Mesenchymal stem cell (in vitro differentiated cells and primary cell): ENCODE measurements around the gene C1orf116.

ENCODE experiments used
- DNase-seq: peaks from one replicate; pipeline ENCODE4 v3.0.0-alpha.2; 2013
- H2AFZ ChIP-seq: one replicate; pipeline ENCODE4 v1.6.1; 2013; ENCODE audit warnings: low read depth, mild to moderate bottlenecking, control low read depth, inconsistent platforms, low read length, moderate library complexity
- H2AK5ac ChIP-seq: 2 replicates; pipeline ENCODE4 v1.6.1; 2013; ENCODE audit warnings: low read length, moderate library complexity, mild to moderate bottlenecking, inconsistent platforms; ENCODE audit not compliant: severe bottlenecking
- H2BK120ac ChIP-seq: one replicate; pipeline ENCODE4 v1.6.1; 2013; ENCODE audit warnings: low read depth, mild to moderate bottlenecking, inconsistent platforms, low read length, moderate library complexity
- H2BK12ac ChIP-seq, 2 experiments: one replicate each; pipeline ENCODE4 v1.6.1; 2013; ENCODE audit warnings: inconsistent platforms in 2 of 2, low read length in 2 of 2, mild to moderate bottlenecking in 2 of 2, moderate library complexity in 2 of 2, control low read depth in 1 of 2
- H2BK15ac ChIP-seq: one replicate; pipeline ENCODE4 v1.6.1; 2013; ENCODE audit warnings: mild to moderate bottlenecking, low read depth, inconsistent platforms; ENCODE audit not compliant: poor library complexity, severe bottlenecking
- H2BK5ac ChIP-seq: 2 replicates; pipeline ENCODE4 v1.6.1; 2013; ENCODE audit warnings: low read depth, mild to moderate bottlenecking, low read length, control low read depth, inconsistent platforms; ENCODE audit not compliant: poor library complexity, severe bottlenecking
- H3K14ac ChIP-seq, 2 experiments: one replicate each; pipeline ENCODE4 v1.6.1; 2013; ENCODE audit warnings: inconsistent platforms in 2 of 2, low read length in 2 of 2, control low read depth in 1 of 2, mild to moderate bottlenecking in 1 of 2, moderate library complexity in 1 of 2
- H3K18ac ChIP-seq, 2 experiments: one replicate each; pipeline ENCODE4 v1.6.1; 2013; ENCODE audit warnings: inconsistent platforms in 2 of 2, low read length in 2 of 2, control low read depth in 1 of 2, low read depth in 1 of 2, mild to moderate bottlenecking in 1 of 2
- H3K23ac ChIP-seq, 2 experiments: one replicate each; pipeline ENCODE4 v1.6.1; 2013; ENCODE audit warnings: inconsistent platforms in 2 of 2, low read length in 2 of 2, mild to moderate bottlenecking in 2 of 2, moderate library complexity in 2 of 2, control low read depth in 1 of 2
- H3K27ac ChIP-seq: 2 replicates; pipeline ENCODE4 v1.5.1; 2013; ENCODE audit warnings: mild to moderate bottlenecking, moderate library complexity, low read length, control low read depth, inconsistent platforms; ENCODE audit not compliant: poor library complexity, severe bottlenecking
- H3K27me3 ChIP-seq, 2 experiments: 2 replicates each; pipeline versions ENCODE4 v1.6.1 to v1.7.0; 2013; ENCODE audit warnings: low read length in 2 of 2, mild to moderate bottlenecking in 2 of 2, moderate library complexity in 2 of 2, control low read depth in 1 of 2, inconsistent platforms in 1 of 2; ENCODE audit not compliant: control insufficient read depth in 1 of 2, insufficient read depth in 1 of 2
- H3K36me3 ChIP-seq, 2 experiments: 2 replicates each; pipeline versions ENCODE4 v1.6.1 to v1.7.0; 2013; ENCODE audit warnings: low read length in 2 of 2, control low read depth in 1 of 2, inconsistent platforms in 1 of 2, low read depth in 1 of 2, mild to moderate bottlenecking in 1 of 2; ENCODE audit not compliant: insufficient read depth in 2 of 2, control insufficient read depth in 1 of 2
- H3K4ac ChIP-seq, 2 experiments: one replicate each; pipeline ENCODE4 v1.6.1; 2013; ENCODE audit warnings: inconsistent platforms in 2 of 2, low read length in 2 of 2, mild to moderate bottlenecking in 2 of 2, moderate library complexity in 2 of 2, control low read depth in 1 of 2, low read depth in 1 of 2
- H3K4me1 ChIP-seq: 2 replicates; pipeline ENCODE4 v1.6.1; 2013; ENCODE audit warnings: low read depth, low read length, control low read depth; ENCODE audit not compliant: control insufficient read depth, insufficient read depth
- H3K4me2 ChIP-seq: 2 replicates; pipeline ENCODE4 v1.6.1; 2013; ENCODE audit warnings: low read length, mild to moderate bottlenecking, inconsistent platforms; ENCODE audit not compliant: poor library complexity, severe bottlenecking
- H3K4me3 ChIP-seq, 2 experiments: 2 replicates each; pipeline versions ENCODE4 v1.5.1 to v1.7.0; 2013; ENCODE audit warnings: low read length in 2 of 2, mild to moderate bottlenecking in 2 of 2, control low read depth in 1 of 2, low read depth in 1 of 2; ENCODE audit not compliant: insufficient read depth in 1 of 2
- H3K79me1 ChIP-seq: replicated peaks from 2 replicates; pipeline ENCODE4 v1.6.1; 2013; ENCODE audit warnings: mild to moderate bottlenecking, control low read depth, low read length, inconsistent platforms; ENCODE audit not compliant: poor library complexity, severe bottlenecking
- H3K9ac ChIP-seq: 2 replicates; pipeline ENCODE4 v1.7.0; 2013; ENCODE audit warnings: mild to moderate bottlenecking, low read length, moderate library complexity
- H3K9me3 ChIP-seq: 2 replicates; pipeline ENCODE4 v1.7.0; 2013; ENCODE audit warnings: mild to moderate bottlenecking, low read length; ENCODE audit not compliant: control insufficient read depth
- H4K8ac ChIP-seq: one replicate; pipeline ENCODE4 v1.6.1; 2013; ENCODE audit warnings: inconsistent platforms, mild to moderate bottlenecking, low read length, moderate library complexity
- H4K91ac ChIP-seq: one replicate; pipeline ENCODE4 v1.6.1; 2013; ENCODE audit warnings: mild to moderate bottlenecking, low read length, inconsistent platforms
- WGBS: methylation state at CpG from one replicate; pipeline ENCODE4 v1.1.7; 2013; ENCODE audit warnings: mixed read lengths; 5-methylcytosine and 5-hydroxymethylcytosine counted together

C1orf116 gene

GRCh38 chr1:207049054-207049453 lies 16.5 kb upstream of the C1orf116 start:
- WGBS, result 95% methylated on average over 3 of the region's 4 CpGs
- peak overlapping the region; percentile 97 for H3K9ac ChIP-seq
- H3K23ac ChIP-seq, result no peak overlapping the region
- H3K18ac ChIP-seq, result no peak overlapping the region
- no peaks in the 10 kb centered on the region for H3K27me3 ChIP-seq
- DNase-seq, result no peak
- no peak overlapping the region for H2BK15ac ChIP-seq
- H2AK5ac ChIP-seq, result no peak overlapping the region
- no peak overlapping the region for H2BK5ac ChIP-seq
- H3K4ac ChIP-seq, result no peak overlapping the region
- no peaks in the 10 kb centered on the region for H3K9me3 ChIP-seq
- no peak overlapping the region for H3K4me2 ChIP-seq
- no peak overlapping the region for H4K91ac ChIP-seq
- H3K36me3 ChIP-seq, result peaks cover 2 to 51% of the 10 kb centered on the region in 2 experiments
- H4K8ac ChIP-seq, result no peak overlapping the region
- peaks cover 6% of the 10 kb centered on the region for H3K4me1 ChIP-seq
- H2BK12ac ChIP-seq, result no peak overlapping the region
- no peaks in the 10 kb centered on the region for H3K79me1 ChIP-seq
- no peak overlapping the region for H3K27ac ChIP-seq
- no peak overlapping the region for H2AFZ ChIP-seq
- H2BK120ac ChIP-seq, result no peak overlapping the region
- no peak overlapping the region for H3K14ac ChIP-seq
- H3K4me3 ChIP-seq, result peak overlapping the region in 1 of 2 experiments; percentile 96

GRCh38 chr1:207048041-207048440 lies 15.5 kb upstream of the C1orf116 start:
- Histone ChIP-seq H3K18ac (no peak overlapping the region), H3K27me3 (no peaks in the 10 kb centered on the region), H3K4me3 (peak overlapping the region in 1 of 2 experiments; percentile 0), H3K4me1 (peaks cover 6% of the 10 kb centered on the region), H2BK120ac (no peak overlapping the region), H3K27ac (no peak overlapping the region), H2BK15ac (no peak overlapping the region), H3K23ac (no peak overlapping the region), H2BK5ac (no peak overlapping the region), H2AFZ (no peak overlapping the region), H4K8ac (no peak overlapping the region), H3K4me2 (no peak overlapping the region), H3K9ac (peak overlapping the region; percentile 63), H3K14ac (no peak overlapping the region), H3K36me3 (peaks cover 2 to 58% of the 10 kb centered on the region in 2 experiments), H3K79me1 (no peaks in the 10 kb centered on the region), H2AK5ac (no peak overlapping the region), H4K91ac (no peak overlapping the region), H3K9me3 (no peaks in the 10 kb centered on the region), H2BK12ac (no peak overlapping the region), H3K4ac (no peak overlapping the region)
- WGBS, result 98% methylated on average over 5 of the region's 6 CpGs
- DNase-seq, result no peak

GRCh38 chr1:207047505-207047904 lies 14.9 kb upstream of the C1orf116 start:
- no peaks in the 10 kb centered on the region for H3K27me3 ChIP-seq
- H3K27ac ChIP-seq, result no peak overlapping the region
- no peak overlapping the region for H2BK15ac ChIP-seq
- 100% methylated on average over 1 of the region's 1 CpG for WGBS
- no peak overlapping the region for H3K18ac ChIP-seq
- no peak overlapping the region for H2BK5ac ChIP-seq
- H2AFZ ChIP-seq, result no peak overlapping the region
- no peak overlapping the region for H4K91ac ChIP-seq
- no peak overlapping the region for H3K4me2 ChIP-seq
- peak overlapping the region; percentile 63 for H3K9ac ChIP-seq
- DNase-seq, result no peak
- H3K14ac ChIP-seq, result no peak overlapping the region
- H3K4ac ChIP-seq, result no peak overlapping the region
- H4K8ac ChIP-seq, result no peak overlapping the region
- H3K36me3 ChIP-seq, result peaks cover 2 to 59% of the 10 kb centered on the region in 2 experiments
- peaks cover 6% of the 10 kb centered on the region for H3K4me1 ChIP-seq
- H2BK12ac ChIP-seq, result no peak overlapping the region
- H3K23ac ChIP-seq, result no peak overlapping the region
- H2BK120ac ChIP-seq, result no peak overlapping the region
- no peak overlapping the region for H2AK5ac ChIP-seq
- H3K4me3 ChIP-seq, result peak overlapping the region in 1 of 2 experiments; percentile 0
- no peaks in the 10 kb centered on the region for H3K79me1 ChIP-seq
- no peaks in the 10 kb centered on the region for H3K9me3 ChIP-seq

- H3K4me3 ChIP-seq, result no peak overlapping the region
- no peak overlapping the region for H3K27ac ChIP-seq
- H3K23ac ChIP-seq, result no peak overlapping the region
- H2BK5ac ChIP-seq, result no peak overlapping the region
- no peaks in the 10 kb centered on the region for H3K9me3 ChIP-seq
- no peak for DNase-seq
- H3K4ac ChIP-seq, result no peak overlapping the region
- peaks cover 2 to 59% of the 10 kb centered on the region in 2 experiments for H3K36me3 ChIP-seq
- no peak overlapping the region for H2AK5ac ChIP-seq
- H3K9ac ChIP-seq, result no peak overlapping the region
- H4K91ac ChIP-seq, result no peak overlapping the region
- no peak overlapping the region for H2BK12ac ChIP-seq
- no peak overlapping the region for H3K18ac ChIP-seq
- no peaks in the 10 kb centered on the region for H3K79me1 ChIP-seq
- H2AFZ ChIP-seq, result no peak overlapping the region
- H4K8ac ChIP-seq, result no peak overlapping the region
- H3K14ac ChIP-seq, result no peak overlapping the region
- 96% methylated on average over 1 of the region's 2 CpGs for WGBS
- peaks cover 2% of the 10 kb centered on the region for H3K4me1 ChIP-seq
- no peaks in the 10 kb centered on the region for H3K27me3 ChIP-seq
- H2BK15ac ChIP-seq, result no peak overlapping the region
- H3K4me2 ChIP-seq, result no peak overlapping the region
- no peak overlapping the region for H2BK120ac ChIP-seq
Observed at GRCh38 chr1:207045453-207045852, 12.9 kb upstream of the C1orf116 start.
